HUES48 (cell line): ENCODE data around the gene ENTR1.
"Not testable (repeated sequence)": the region's sequence is repeated elsewhere in the genome, so short reads cannot be mapped to it uniquely, and the experiment has no call there.

Experiments used
- H3K27ac ChIP-seq: one replicate; pipeline ENCODE4 v1.7.0; 2013; ENCODE audit warnings: low read depth, low read length, inconsistent platforms
- H3K27me3 ChIP-seq: 2 replicates; pipeline ENCODE4 v1.6.1; 2013; ENCODE audit warnings: mild to moderate bottlenecking, low read length; ENCODE audit not compliant: control insufficient read depth, insufficient read depth
- H3K36me3 ChIP-seq: 2 replicates; pipeline ENCODE4 v1.6.1; 2013; ENCODE audit warnings: low read length; ENCODE audit not compliant: control insufficient read depth, insufficient read depth
- H3K4me1 ChIP-seq: 2 replicates; pipeline ENCODE4 v1.6.1; 2013; ENCODE audit warnings: mild to moderate bottlenecking, low read length; ENCODE audit not compliant: control insufficient read depth, insufficient read depth
- H3K4me3 ChIP-seq: 2 replicates; pipeline ENCODE4 v1.5.1; 2013; ENCODE audit warnings: mild to moderate bottlenecking, low read depth, low read length
- H3K9ac ChIP-seq: 2 replicates; pipeline ENCODE4 v1.6.1; 2013; ENCODE audit warnings: mild to moderate bottlenecking, low read depth, low read length, moderate library complexity
- H3K9me3 ChIP-seq: 2 replicates; pipeline ENCODE4 v1.6.1; 2013; ENCODE audit warnings: low read length; ENCODE audit not compliant: control insufficient read depth, insufficient read depth

ENTR1 gene

DNA sequence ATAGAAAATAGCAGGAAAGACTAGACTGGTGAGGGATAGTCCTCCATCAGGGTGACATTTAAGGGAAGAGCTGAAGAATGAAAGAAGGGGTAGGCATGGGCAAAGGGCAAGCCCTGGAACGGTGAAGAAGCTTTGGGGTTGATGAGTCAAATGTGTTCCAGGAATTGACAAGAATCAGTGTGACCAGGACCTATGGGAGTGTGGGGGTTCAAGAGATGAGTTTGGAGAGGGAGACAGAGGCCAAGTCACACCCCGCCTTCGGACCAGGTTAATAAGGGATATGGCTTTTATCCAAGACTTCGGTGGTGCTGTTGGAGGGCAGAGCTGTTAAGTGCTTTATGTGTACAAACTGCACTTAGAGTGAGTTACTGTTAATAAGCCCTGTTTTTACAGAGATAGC lies 964 bp upstream of the ENTR1 start:
- no peak overlapping the region for H3K27ac ChIP-seq
- H3K9ac ChIP-seq = peak overlapping the region; percentile 89; the same call in 1 of the 2 replicates
- no peaks in the 10 kb centered on the region for H3K27me3 ChIP-seq
- no peaks in the 10 kb centered on the region for H3K9me3 ChIP-seq
- peak overlapping the region; percentile 96 for H3K4me3 ChIP-seq
- peaks cover 66% of the 10 kb centered on the region for H3K36me3 ChIP-seq
- peaks cover 8% of the 10 kb centered on the region for H3K4me1 ChIP-seq

- H3K9ac ChIP-seq = peak overlapping the region; percentile 83
- no peaks in the 10 kb centered on the region for H3K9me3 ChIP-seq
- peak overlapping the region; percentile 60 for H3K27ac ChIP-seq
- H3K36me3 ChIP-seq = peaks cover 66% of the 10 kb centered on the region
- H3K27me3 ChIP-seq = no peaks in the 10 kb centered on the region
- peaks cover 8% of the 10 kb centered on the region for H3K4me1 ChIP-seq
- H3K4me3 ChIP-seq = peak overlapping the region; percentile 96
These were observed 608 bp downstream of the ENTR1 start for GRCh38 chr9:136409557-136410455.

- H3K9me3 ChIP-seq = no peaks in the 10 kb centered on the region
- H3K4me1 ChIP-seq = peaks cover 8% of the 10 kb centered on the region
- no peak overlapping the region for H3K9ac ChIP-seq
- peaks cover 63% of the 10 kb centered on the region for H3K36me3 ChIP-seq
- no peaks in the 10 kb centered on the region for H3K27me3 ChIP-seq
- H3K27ac ChIP-seq = no peak overlapping the region
- no peak overlapping the region for H3K4me3 ChIP-seq
These were observed 2.5 kb downstream of the ENTR1 start for GRCh38 chr9:136407911-136408310.

- not testable (repeated sequence) for H3K27me3 ChIP-seq, H3K4me3 ChIP-seq, H3K27ac ChIP-seq, H3K9me3 ChIP-seq, H3K4me1 ChIP-seq, H3K9ac ChIP-seq
- peaks cover 61% of the 10 kb centered on the region for H3K36me3 ChIP-seq
These were observed 3.4 kb downstream of the ENTR1 start for GRCh38 chr9:136407061-136407460.

- H3K9ac ChIP-seq, H3K27me3 ChIP-seq, H3K4me1 ChIP-seq, H3K27ac ChIP-seq, H3K4me3 ChIP-seq, H3K9me3 ChIP-seq: not testable (repeated sequence)
- H3K36me3 ChIP-seq = peaks cover 64% of the 10 kb centered on the region
These were observed 4.5 kb downstream of the ENTR1 start for GRCh38 chr9:136405904-136406303.

DNA sequence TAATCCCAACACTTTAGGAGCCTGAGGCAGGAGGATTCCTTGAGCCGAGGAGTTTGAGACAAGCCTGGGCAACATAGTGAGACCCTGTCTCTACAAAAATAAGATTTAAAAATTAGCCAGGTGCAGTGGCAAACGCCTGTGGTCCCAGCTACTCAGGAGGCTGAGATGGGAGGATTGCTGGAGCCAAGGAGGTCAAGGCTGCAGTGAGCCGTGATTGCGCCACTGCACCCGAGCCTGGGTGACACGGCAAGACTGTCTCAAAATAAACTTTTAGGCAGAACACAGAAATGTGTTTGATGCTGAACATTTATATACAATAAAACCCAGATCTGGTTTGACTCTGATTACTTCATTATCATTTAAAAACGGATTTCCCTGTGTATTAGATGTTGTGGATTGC lies 4.9 kb downstream of the ENTR1 start:
- Histone ChIP-seq H3K9ac (no peak overlapping the region), H3K27ac (no peak overlapping the region), H3K4me3 (no peak overlapping the region), H3K36me3 (peaks cover 64% of the 10 kb centered on the region), H3K27me3 (no peaks in the 10 kb centered on the region), H3K9me3 (no peaks in the 10 kb centered on the region), H3K4me1 (peaks cover 4% of the 10 kb centered on the region)

DNA sequence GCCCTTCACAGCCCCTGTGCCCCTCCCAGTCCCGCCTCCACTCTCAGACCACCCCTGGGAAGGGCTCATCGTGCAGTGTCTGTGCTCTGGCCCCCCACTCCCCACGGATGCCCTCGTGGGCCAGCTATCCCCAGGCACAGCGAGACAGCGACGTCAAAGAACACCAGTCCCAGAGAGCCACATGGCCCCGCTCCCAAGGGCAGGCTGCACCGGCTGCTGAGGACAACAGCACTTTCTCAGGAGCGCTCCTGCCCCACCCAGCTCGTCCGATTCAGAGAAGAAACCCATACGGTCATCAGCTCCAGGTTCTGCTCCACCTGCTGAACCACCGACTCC lies 5.6 kb downstream of the ENTR1 start:
- peaks cover 64% of the 10 kb centered on the region for H3K36me3 ChIP-seq
- no peaks in the 10 kb centered on the region for H3K9me3 ChIP-seq
- no peak overlapping the region for H3K27ac ChIP-seq
- no peak overlapping the region for H3K4me3 ChIP-seq
- no peak overlapping the region for H3K9ac ChIP-seq
- peaks cover 7% of the 10 kb centered on the region for H3K4me1 ChIP-seq
- H3K27me3 ChIP-seq = no peaks in the 10 kb centered on the region

DNA sequence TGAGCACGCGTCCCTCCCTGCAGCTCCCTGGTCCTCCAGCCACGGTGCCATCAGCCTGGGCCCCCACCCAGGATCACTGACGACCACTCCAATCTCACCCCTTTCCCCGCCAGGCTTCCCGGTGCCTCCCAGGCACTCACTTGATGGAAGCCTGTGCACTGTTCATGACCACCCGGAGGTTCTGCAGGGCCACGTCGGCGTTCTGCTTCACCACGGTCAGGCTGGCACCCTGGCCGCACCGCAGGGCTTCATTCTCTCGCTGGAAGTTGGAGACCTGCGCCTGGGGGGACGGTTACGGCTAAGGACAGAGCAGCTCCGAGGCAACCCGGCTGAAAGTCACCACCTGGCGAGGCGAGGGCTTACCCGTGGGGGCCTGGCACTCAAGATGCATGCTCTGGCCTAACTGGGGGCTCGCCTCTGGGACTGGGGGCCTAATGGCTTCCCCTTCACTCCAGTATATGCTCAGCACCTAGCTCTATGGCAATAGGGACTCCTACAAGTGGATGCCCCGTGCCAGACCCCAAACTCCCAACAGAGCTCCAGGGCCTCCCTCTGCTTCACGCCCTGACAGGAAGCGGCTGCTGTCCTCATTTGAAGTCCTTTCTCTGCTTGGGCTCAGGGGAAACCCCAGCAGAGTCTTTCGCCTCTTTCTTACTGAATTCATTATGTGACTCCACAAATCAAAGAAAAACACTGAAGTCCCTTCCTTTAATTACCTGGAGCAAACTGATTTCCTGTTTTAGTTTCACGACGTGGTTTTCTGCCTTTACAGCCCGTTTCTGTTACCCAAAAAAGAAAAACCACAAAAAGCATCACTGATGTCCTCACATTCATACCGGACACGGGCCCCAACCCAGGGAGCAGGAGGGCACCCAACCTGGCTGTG lies 6.3 kb downstream of the ENTR1 start:
- no peak overlapping the region for H3K4me3 ChIP-seq
- H3K27me3 ChIP-seq = no peaks in the 10 kb centered on the region
- H3K9ac ChIP-seq = no peak overlapping the region
- H3K27ac ChIP-seq = no peak overlapping the region
- H3K9me3 ChIP-seq = no peaks in the 10 kb centered on the region
- peaks cover 64% of the 10 kb centered on the region for H3K36me3 ChIP-seq
- peaks cover 7% of the 10 kb centered on the region for H3K4me1 ChIP-seq

DNA sequence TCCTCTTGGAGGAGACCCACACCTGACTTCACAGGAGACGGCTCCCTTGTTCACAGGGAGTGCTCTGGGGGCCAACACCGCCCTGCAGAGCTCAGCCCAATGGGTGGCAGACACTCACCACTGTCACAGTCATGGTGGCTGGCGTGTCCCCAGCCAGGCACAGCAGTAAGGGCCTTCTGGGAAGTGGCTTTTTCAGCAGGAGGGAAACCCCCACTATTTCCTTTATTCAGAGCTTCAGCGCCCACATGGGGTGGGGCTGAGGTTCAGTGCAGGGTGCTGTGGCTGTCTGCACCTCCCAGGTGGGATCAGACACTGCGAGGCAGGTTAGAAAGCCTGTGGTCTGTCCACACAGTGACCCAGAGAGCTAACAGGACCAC lies 6.9 kb downstream of the ENTR1 start:
- peaks cover 7% of the 10 kb centered on the region; the same call in 1 of the 2 replicates for H3K4me1 ChIP-seq
- peaks cover 64% of the 10 kb centered on the region for H3K36me3 ChIP-seq
- no peaks in the 10 kb centered on the region for H3K9me3 ChIP-seq
- no peak overlapping the region for H3K4me3 ChIP-seq
- no peak overlapping the region for H3K27ac ChIP-seq
- no peaks in the 10 kb centered on the region for H3K27me3 ChIP-seq
- H3K9ac ChIP-seq = no peak overlapping the region

DNA sequence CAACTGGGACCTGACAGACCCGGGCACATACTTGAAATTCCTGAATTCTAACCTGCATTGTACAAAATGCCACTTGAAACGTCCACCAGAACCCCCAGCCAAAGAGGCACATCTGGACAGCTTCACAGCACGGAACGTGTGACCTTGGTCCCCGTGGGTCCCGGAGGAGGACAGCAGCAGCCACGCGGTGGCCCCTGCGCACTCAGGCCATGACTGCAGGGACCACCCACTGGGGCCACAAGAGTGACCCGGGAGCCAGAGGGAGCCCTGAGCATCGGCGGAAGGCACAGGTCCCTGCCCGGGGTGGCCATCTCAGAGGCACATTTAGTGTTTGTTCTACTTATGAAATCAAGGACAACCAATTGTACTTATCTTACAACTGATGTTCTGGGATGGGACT lies 8.3 kb downstream of the ENTR1 start:
- Histone ChIP-seq H3K27ac (no peak overlapping the region), H3K36me3 (peaks cover 66% of the 10 kb centered on the region), H3K9ac (no peak overlapping the region), H3K4me3 (no peak overlapping the region), H3K9me3 (no peaks in the 10 kb centered on the region), H3K27me3 (no peaks in the 10 kb centered on the region), H3K4me1 (peaks cover 7% of the 10 kb centered on the region; the same call in 1 of the 2 replicates)
